GM15510 (cell line): ENCODE measurements around the gene AKAP4.

Experiments used
- POLR2A ChIP-seq: IDR thresholded peaks from 3 replicates; pipeline ENCODE4 v1.6.1; 2011; ENCODE audit warnings: borderline replicate concordance; ENCODE audit not compliant: insufficient read length; ENCODE audit errors: extremely low read depth

AKAP4 gene

DNA sequence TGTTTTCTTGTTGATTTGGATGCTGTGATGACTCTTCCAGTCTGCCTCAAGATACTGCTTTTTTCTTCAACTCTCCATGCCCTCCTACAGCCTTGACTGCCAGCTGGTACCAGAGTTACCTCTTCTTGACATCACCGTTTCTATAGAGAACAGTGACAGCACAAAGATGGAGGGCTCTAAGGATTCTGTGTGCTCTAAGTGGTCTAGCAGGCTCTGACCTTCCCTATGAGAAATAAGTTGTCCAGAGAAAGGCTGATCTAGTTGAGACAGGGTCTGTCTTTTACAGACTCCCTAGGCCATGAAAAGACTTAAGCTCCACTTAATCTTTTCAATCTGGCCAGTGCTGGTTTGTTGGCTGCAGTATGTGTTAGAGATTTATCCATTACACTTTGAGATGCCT is at the start of gene AKAP4:
AKAP4 (minus strand) TSS at position 101 of the 400 bp plus-strand sequence. CDS start 118 bp downstream, outside the sequence.
- no peak for TF ChIP-seq POLR2A

GRCh38 chrX:50211510-50211909 is 10.7 kb upstream of the AKAP4 start:
- no peak for TF ChIP-seq POLR2A

DNA sequence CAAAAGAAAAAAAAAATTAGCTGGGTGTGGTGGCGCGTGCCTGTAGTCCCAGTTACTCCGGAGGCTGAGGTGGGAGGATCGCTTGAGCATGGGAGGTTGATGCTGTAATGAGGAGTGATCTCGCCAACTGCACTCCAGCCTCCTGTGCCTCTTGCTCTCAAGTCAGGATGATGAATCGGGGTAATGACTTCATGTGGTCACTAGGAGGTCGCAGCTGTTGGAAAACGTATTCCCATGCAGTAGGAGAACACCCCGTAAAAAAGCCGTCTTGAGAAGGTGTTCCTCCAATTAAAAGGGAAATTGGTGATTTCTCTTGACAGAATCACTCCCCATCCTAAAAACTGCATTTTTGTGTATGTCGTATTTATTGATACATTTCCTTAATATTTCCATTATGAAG is 5.9 kb upstream of the AKAP4 start:
- TF ChIP-seq POLR2A = no peak

DNA sequence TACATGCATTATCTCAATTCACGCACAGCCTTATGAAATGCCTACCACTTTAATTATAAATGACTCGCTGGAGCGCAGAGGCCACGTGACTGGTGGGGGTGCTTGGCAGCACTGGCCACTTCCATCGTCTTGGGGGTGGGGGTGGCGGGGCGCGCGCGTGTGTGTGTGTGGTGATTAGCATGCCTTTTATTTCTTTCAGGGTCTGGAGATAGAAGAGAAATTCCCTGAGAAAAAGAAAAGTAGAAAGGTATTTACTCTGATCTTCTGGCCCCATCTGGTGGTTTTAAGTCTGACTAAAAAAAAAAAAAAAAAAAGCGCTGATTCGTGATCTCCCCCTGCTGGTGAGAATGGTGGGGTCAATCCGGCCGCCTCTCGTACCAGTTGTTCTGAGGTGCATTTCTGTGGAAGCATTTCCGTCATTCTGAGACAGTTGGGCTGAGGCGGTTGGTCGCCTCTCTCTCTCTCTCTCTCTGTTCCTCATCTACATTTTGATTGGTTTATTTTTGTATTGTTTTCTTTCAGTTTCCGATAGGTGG is 3.6 kb upstream of the AKAP4 start, which contains the start of gene CCNB3:
CCNB3 (plus strand) TSS at position 402 of the 536 bp plus-strand sequence. CDS start 80,399 bp downstream, outside the sequence.
- TF ChIP-seq POLR2A = no peak

DNA sequence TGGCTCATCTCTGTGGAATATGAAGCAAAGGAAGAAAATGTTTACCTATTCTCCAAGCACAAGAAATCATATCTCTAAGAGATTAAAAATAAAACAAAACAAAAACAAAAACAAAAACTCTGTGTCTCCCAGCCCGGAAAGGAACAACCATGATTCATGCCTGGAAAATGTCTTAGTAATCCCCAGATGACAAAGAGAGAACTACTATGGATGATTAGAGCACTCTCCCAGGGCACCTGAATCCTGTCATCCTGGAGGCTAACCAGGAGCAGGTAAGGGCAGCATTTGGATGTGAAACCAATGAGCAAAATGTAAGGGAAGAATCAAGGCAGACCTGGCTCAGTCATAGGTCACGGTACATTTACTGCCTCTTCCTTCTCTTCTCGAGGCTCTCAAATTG is 1.7 kb upstream of the AKAP4 start:
- no peak for TF ChIP-seq POLR2A

DNA sequence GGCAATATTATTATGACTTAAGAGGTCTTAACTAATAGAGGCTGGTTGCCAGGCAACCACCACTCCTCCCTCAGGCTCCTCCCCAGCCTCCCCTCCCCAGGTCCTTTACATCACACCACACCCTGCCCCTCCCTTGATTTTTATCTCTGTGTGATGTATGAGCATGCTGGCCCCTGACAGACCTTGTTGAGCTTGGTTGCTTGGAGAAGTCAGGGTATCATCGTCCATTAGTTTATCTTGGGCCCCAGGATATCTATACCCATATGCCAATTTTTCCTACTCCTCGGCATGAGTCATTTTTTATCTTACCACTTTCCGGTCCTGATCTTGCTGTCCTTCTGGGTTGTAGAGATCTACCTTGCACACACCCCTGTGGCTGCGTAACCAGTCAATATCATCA is 2.5 kb downstream of the AKAP4 start:
- no peak for TF ChIP-seq POLR2A

GRCh38 chrX:50188859-50189600 is 11.8 kb downstream of the AKAP4 start:
- TF ChIP-seq POLR2A = no peak

- no peak for TF ChIP-seq POLR2A
These were observed 16.9 kb downstream of the AKAP4 start for GRCh38 chrX:50183891-50184290.

- TF ChIP-seq POLR2A = no peak
These were observed 20.5 kb downstream of the AKAP4 start for GRCh38 chrX:50180073-50180940.

- no peak for TF ChIP-seq POLR2A
These were observed 31.1 kb downstream of the AKAP4 start for GRCh38 chrX:50169717-50170116.

GRCh38 chrX:50168241-50168687 is 32.5 kb downstream of the AKAP4 start:
- no peak for TF ChIP-seq POLR2A

DNA sequence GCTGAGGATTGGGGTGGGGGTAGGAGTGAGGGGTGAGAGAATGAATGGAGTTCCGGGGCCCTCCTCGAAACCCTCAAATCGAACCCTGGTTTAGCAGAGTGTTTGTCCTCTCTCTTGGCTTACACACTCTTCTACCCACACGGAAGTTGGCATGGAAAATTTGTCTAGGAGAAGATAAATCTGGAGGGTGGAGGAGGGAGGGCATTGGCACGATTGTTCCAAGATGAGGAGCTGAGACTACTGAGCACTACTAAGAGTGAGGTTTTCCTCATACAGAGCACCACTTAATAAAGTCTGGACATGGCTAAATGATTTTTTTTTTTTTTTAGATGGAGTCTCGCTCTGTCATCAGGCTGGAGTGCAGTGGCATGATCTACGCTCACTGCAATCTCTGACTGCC is 33.4 kb downstream of the AKAP4 start:
- no peak for TF ChIP-seq POLR2A

DNA sequence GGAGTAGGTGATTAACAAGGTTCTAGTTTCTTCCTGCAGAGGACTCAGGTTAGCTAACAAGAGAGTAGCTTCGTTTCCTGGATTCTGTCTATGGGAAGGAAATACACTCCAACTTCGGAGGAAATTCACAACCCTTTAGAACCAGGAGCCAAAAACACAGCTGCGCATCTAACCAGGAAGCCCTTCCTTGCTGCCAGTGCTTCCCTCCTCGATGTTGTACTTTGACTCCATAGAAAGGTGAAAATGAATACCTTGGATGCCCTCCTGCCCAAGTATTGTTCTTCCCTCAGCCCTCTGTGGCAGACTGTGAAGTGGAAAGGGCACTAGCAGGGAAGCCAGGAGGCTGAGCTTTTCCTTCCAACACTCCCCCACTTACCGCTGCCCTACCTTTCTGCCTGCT is 35.1 kb downstream of the AKAP4 start:
- TF ChIP-seq POLR2A = no peak

- TF ChIP-seq POLR2A = no peak
These were observed 39.7 kb downstream of the AKAP4 start for GRCh38 chrX:50161127-50161526.

GRCh38 chrX:50158593-50158992 is 42.2 kb downstream of the AKAP4 start:
- TF ChIP-seq POLR2A = no peak
